Renal cortical epithelial cell (primary cell): ENCODE measurements around the gene INSYN2B. TPM values are rescaled to one million over a fixed set of nuclear protein-coding genes. Genes with fewer than 3 reads are reported as not detected.

Experiments used
- DNase-seq: peaks from one replicate; pipeline ENCODE4 v3.0.0-alpha.2; 2011; ENCODE audit warnings: low read depth
- total RNA-seq: library from RNA; depleted of rRNA; stranded (reverse); fragments of >200 nt; gene quantifications from 2 replicates; pipeline ENCODE4 v1.2.3, GENCODE V29; 2014

INSYN2B gene
- total RNA-seq, 1 donor from 2014 or later = 1.5 TPM

DNA sequence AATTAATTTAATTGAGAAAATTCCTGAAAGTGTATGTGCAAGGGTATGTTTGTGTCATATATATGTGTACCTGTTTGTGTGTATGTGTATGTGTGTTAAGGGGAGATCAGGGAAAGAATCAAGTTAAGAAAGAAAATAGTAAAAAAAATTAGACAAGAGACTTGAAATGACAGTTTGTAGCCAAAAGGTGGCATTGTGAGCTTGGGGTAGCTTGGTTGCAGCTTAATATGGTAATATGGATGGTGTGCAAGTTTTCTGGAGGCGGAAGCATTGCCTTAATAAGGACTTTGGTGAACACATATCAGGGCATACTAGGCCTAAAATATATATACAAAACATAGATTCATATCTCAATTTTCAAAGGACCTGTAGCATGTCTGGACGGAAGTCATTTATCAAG, 129.9 kb downstream of the INSYN2B start:
- DNase-seq = no peak

DNA sequence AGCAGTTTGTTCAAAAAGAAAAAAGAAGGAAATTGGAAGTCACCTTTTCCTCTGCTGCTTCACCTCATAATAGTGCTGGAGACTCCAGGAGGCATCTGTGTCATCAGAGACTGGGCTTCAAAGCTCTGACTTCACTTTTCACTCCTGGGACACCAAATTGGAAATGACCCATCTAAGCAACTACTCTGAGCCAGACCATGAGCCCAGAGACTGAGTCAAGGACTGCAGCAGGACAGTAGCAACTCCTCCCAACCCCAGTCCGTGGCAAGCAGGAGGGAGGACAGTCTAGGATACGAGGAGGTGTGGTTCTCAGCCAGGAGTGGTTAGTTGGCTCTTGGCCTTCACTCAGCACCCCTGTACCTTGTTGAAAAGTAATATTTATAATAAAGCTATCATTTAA, 131.5 kb downstream of the INSYN2B start:
- no peak for DNase-seq

DNA sequence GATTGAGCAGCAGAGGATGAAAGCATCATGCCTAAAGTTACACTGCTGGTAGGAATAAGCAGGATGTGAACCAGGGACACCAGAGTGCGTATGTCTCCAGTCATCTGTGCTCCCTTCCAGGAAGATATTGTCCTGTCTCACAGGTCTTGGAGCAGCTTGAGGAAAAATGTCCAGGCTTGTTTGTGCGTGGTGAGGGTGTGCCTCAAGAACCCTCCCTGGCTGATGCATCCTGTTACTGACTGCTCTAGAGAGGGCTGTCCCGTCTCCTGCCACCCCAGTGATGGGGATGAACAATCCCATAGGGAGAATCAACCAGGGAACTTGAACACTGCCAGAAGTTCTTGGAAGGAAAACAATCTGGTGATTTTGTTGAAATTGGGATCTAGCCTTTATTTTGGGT, 132.0 kb downstream of the INSYN2B start:
- no peak for DNase-seq

DNA sequence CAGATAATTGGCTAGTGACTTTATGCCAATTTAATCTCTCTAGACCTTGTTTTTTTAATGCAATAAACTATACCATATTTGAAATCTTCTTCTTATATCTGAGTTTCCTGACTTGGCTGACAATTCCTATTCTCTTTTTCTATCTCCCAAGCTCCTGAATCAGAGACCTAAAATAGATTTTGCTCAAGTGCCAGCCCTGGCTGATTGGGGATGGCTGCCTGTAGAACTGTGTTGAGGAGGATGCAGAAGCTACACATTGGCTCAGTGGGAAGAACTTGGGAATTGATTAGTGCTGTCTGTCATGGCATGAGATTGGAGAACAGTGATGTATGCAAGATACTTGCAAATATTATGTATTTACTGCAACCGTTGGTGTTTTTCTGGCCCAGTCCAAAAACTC, 132.8 kb downstream of the INSYN2B start:
- DNase-seq = no peak

DNA sequence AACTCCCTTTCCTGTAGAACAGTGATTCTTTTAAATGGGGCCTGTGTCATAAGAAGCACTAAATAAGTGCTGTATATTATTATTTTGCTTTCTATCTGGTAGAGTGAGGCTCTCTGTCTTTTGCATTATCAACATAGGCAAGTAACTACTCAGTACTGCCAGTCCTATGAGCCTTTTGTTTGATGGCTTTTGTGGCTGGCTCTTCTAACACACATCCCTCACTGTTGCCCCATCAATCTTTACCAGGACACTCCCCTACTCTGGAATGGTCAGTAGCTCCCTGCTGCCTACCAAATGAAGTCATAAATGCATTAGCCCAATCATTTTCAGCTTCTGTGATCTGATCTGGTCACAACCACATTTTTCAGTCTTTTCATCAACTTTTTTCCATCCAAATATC, 137.6 kb downstream of the INSYN2B start:
- DNase-seq = no peak

DNA sequence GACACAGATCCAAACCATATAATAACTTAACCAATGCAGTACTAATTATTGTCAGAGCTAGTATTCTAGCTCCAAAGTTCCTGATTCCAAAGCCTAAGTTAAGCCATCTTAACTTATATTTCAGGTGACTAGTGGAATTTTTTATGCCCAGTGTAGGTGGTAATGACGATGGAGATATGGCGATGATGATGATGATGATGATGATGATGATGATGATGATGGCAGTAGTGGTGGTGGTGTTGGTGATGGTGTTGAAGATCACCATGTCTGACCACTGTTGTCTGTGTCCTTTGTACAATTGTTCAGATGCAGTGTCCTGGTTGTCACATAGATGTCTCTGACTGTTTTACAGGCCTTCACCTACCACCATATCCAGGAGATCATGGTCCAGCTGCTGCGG, 139.9 kb downstream of the INSYN2B start:
- no peak for DNase-seq

DNA sequence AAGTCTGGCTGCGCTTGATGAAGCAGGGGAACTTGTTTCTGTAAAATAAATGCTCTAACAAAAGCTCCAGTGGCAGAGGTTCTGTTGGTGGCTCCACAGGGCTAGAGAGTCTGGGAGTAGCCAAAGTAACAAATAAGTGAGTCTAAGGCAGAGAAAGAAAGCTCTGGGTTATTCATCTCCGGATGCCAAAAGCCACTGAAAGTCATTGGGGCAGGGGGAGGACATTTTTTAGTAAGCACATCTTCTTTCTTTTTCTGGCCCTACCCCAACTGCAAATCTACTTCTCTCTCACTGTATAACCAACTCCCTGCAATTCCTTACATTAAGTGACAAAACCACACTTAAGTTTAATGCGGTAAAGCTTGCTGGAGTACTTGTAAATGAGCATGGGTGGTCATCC, 141.6 kb downstream of the INSYN2B start:
- DNase-seq = no peak

DNA sequence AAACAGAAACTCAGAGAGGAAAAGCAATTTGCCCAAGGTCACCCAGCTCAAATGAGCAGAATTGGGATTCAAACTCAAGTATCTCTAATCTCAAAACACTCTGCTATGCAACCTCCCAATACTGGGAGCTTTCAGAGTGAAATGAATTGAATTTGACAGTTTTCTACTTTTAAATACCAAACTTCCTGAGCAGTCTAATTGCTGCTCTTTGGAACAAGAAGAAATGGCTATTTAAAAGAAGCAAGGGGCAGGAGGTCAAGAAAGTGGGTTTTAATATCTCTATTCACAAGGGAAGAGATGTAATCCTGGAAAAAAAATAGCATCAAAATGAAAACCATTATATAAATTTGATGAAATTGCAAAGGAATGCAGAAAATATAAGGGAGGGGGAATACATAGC, 142.6 kb downstream of the INSYN2B start:
- no peak for DNase-seq

DNA sequence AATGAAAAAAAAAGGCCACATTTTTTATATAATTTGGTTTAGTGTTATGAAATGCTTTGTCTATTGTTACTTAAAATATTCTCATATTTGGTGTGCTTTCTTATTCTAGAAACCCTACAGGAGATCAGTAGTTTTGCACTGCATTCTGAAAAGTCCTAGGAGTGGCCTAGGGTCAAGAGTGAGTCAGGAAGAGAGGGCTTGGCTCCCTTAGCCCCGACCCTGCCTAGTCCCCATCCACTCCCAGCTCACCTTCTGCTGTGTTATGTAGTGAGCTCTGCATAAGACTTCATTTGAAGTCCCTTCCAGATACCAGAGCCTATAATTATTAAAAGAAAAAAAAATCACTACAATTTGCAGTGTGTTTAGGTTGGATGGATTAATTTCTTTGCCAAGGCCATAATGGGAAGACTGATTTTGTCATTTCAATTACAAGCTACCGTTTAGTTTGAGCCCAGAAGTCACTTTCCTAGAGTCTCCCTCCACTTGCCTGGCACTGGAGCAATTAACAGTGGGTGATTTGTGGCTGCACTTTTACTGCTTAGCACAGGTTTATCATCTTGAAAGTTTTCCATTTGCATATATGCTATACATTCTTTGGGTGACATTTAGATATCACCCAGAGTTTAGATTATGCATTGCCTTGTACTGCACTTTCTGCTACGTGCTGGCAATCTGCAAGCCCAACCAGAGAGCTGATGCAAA, 143.3 kb downstream of the INSYN2B start:
- no peak for DNase-seq

DNA sequence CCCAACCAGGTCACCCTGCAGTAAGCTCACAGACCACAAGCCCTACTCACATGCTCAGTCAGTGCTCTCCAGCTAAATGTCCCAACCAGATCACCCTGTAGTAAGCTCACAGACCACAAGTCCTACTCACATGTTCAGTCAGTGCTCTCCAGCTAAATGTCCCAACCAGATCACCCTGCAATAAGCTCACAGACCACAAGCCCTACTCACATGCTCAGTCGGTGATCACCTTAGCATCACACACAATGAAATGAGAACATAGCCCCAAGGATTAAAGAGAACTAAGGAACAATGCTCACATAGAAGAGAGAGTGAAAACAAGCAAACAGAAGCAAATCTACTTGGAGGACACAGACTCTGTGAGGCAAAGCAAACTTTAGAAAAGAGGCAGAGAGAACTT, 145.8 kb downstream of the INSYN2B start:
- peak; percentile 62 for DNase-seq

DNA sequence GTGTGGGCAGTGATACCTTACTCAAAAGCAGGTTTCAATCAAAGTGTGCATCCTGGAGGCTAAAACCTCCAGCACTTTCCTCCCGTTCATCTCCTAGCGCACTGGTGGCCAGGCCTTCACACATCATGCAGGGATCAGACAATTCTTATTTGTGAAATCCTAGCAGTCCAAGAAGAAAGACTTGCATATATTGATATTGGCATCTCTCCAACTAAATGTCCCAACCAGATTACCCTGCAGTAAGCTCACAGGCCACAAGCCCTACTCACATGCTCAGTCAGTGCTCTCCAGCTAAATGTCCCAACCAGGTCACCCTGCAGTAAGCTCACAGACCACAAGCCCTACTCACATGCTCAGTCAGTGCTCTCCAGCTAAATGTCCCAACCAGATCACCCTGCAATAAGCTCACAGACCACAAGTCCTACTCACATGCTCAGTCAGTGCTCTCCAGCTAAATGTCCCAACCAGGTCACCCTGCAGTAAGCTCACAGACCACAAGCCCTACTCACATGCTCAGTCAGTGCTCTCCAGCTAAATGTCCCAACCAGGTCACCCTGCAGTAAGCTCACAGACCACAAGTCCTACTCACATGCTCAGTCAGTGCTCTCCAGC, 146.5 kb downstream of the INSYN2B start:
- peak; percentile 87 for DNase-seq

DNA sequence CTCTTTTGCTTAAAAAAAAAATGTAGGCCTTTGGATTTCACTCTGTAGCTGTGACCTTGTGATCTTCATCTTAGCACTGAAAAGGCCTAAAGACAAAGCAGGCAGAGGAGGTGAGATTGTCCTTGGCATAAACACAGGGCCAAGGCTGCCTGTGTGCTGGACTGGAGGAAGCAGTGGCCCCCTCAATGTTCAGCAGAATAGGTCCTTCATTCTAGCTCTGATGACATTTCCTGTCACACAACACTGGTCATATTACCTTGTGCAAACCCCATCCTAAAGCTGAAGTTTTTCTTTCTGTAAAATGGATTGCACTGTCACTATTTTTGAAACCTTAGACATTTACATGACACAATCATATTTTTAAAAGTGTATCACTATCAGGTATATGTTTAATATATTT, 147.4 kb downstream of the INSYN2B start:
- DNase-seq = no peak

DNA sequence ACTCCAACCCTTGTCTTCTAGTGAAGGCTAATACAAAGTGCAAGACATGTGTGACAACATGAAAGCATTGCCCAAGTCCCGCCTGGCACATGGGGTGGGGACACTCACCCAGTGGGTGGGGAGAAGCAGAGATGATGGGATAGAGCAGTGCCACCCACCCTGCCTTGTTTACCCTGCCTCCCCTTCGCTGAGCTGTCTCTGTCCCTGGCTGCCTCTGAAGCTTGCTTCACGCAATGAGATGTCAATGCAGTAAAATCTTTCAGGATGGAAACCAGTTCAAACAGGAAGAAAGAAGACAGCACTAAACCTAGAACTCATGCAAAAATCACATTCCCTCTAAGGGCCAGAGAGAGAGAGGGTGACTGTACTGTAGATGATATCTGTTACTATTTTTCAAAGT, 148.0 kb downstream of the INSYN2B start:
- DNase-seq = no peak

DNA sequence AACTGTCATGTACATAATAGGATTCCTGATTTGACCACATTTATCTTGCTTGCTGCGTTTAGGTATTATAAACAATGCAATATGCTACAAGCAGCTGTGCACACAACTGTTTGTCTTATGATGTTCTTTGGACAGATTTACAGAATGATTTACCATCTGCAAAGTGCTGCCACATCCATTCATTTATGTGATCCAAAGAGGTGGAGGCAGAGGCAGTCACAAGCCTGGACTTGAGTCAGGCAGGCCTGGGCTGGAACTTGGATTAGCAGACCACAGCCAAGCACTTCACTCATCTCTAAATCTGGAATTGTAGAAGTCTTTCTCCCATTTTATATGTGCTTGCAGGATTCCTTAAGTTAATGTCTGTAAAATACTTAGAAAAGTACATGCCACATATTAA, 149.0 kb downstream of the INSYN2B start:
- no peak for DNase-seq

DNA sequence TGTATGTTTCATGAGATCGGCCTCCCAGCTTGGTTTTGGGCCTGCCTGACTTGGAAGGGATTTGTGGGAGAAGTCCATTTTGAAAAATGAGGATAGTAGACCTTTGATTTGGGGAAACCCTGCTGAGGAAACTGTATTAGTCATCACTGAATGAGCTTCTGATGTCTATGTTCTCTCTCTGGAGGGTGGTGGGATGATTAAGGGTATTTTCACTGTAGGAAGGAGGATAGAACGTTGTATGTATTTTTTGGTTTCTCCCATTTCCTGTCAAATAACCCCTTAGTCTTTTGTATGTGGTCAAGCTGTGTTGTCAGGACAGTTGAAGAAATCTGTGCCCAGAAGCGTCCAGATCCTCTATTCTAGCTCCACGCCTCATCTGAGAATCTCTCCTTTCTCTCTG, 151.9 kb downstream of the INSYN2B start:
- DNase-seq = no peak

DNA sequence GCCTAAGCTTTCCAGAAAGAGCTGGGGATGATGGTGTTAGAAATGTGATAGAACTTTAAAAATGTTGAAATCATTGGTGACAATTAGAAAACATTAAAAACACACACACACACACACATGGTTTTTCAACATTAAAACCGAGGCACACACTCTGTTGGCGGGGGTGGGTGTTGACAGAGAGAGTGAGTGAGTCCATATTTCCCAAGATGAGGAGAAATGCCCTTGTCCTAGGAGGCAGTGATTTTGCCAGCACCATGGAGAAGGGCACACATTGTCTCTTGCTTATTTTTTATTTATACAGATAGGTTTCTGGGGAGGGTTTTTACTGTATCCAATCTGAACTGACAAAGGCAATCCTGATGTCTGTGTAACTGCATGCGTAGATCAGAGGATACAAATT, 152.5 kb downstream of the INSYN2B start:
- DNase-seq = no peak

DNA sequence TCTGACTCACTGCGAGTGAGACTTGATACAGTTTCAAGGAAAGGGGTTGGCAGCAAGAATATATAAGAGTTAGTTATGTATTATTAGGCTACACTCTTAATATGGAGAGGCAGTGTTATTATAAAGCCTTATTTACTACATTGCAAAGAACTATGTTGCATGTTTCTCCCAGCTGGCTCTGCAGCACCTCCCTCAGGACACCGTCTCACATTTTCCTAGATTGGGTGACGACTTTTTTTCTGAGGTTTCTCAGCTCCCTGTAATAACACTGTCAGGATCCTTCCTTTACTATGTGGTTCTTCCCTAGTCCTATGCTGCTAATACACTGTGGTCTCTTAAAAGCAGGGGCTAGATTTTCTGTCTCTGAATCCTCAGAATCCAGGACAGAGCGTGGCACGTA, 153.7 kb downstream of the INSYN2B start:
- no peak for DNase-seq

DNA sequence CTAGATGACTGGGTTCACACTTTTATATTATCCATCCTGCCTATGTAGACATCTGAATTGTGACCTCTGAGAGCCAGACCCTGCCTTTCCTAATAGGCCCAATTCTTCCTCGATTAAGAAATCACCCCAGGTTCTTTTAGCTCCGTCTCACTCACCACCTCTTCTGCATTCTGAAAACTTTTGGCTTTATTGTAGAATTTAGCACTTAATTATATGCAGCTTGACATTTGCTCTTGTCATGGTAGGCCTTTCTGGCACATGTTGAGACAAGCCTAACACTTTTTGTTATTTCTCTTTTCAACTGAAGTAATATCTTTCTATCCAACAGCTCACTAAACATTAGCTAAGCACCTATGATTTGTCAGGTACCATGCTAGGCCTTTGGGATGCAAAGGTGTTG, 163.3 kb downstream of the INSYN2B start:
- DNase-seq = no peak

DNA sequence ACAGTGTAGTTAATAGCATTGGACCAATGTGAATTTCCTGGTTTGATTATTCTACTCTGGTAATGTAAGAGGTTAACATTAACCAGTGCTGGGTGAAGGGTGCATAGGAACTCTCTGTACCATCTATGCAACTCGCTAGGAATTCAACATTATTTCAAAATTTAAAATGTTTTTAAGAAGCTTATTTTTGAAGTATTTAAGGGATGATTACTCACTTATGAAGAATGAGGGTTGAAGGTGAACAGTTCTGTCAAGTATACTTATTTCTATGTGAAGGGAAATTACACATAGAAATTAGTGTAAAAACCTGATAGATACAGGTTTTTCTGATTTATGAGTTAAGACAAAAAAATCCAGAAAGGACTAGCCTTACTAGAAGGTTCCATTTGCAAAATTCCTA, 165.8 kb downstream of the INSYN2B start:
- DNase-seq = no peak

Other genes starting within 250 kb of the INSYN2B start
- not detected in 2 replicates for gene FOXI1, start 125.4 kb upstream of the INSYN2B start, total RNA-seq